GM23338 (cell line): ENCODE results near the gene MAP3K4. TPM values are rescaled to one million over a fixed set of nuclear protein-coding genes. Genes with fewer than 3 reads are reported as not detected.
"Not testable (repeated sequence)": the region's sequence is repeated elsewhere in the genome, so short reads cannot be mapped to it uniquely, and the experiment has no call there.

Source experiments
- ATAC-seq: fragments of 200-7000 bp; cut with Tn5 transposase; 3 replicates; pipeline ENCODE4 v1.9.1; 2020
- DNase-seq: peaks from one replicate; pipeline ENCODE4 v3.0.0-alpha.2; 2015; ENCODE audit warnings: low spot score
- H2AFZ ChIP-seq: fragments of 200-600 bp; sonication (generic); 2 replicates; pipeline ENCODE4 v1.8.0; 2016; ENCODE audit warnings: antibody characterized with exemption, mild to moderate bottlenecking, moderate library complexity
- H3F3A ChIP-seq: fragments of 200-600 bp; sonication (generic); replicated peaks from 2 replicates; pipeline ENCODE4 v1.8.0; 2017; ENCODE audit warnings: antibody characterized with exemption, mixed run types, low read depth
- H3K27ac ChIP-seq: fragments of 200-600 bp; sonication (generic); 2 replicates; pipeline ENCODE4 v1.6.1; 2016; ENCODE audit warnings: low read depth
- H3K27me3 ChIP-seq: fragments of 200-600 bp; sonication (generic); 2 replicates; pipeline ENCODE4 v1.8.0; 2016; ENCODE audit warnings: mild to moderate bottlenecking, mixed run types, moderate library complexity; ENCODE audit not compliant: insufficient read depth
- H3K36me3 ChIP-seq: fragments of 200-600 bp; sonication (generic); 2 replicates; pipeline ENCODE4 v1.8.0; 2016; ENCODE audit warnings: mild to moderate bottlenecking; ENCODE audit not compliant: insufficient read depth
- H3K4me1 ChIP-seq: fragments of 200-600 bp; sonication (generic); 2 replicates; pipeline ENCODE4 v1.8.0; 2016; ENCODE audit warnings: mild to moderate bottlenecking, moderate library complexity; ENCODE audit not compliant: insufficient read depth
- H3K4me2 ChIP-seq: fragments of 200-600 bp; sonication (generic); 2 replicates; pipeline ENCODE4 v1.7.1; 2017; ENCODE audit warnings: mixed run types
- H3K4me3 ChIP-seq: fragments of 200-600 bp; sonication (generic); 2 replicates; pipeline ENCODE4 v1.6.1; 2016; ENCODE audit warnings: mixed run types
- H3K79me2 ChIP-seq: fragments of 200-600 bp; sonication (generic); replicated peaks from 2 replicates; pipeline ENCODE4 v1.8.0; 2017; ENCODE audit warnings: mild to moderate bottlenecking; ENCODE audit not compliant: insufficient read depth
- H3K9me2 ChIP-seq: fragments of 200-600 bp; sonication (generic); 2 replicates; pipeline ENCODE4 v1.8.0; 2017; ENCODE audit not compliant: insufficient read depth
- H4K20me1 ChIP-seq: fragments of 200-600 bp; sonication (generic); replicated peaks from 2 replicates; pipeline ENCODE4 v1.8.0; 2017; ENCODE audit warnings: mild to moderate bottlenecking; ENCODE audit not compliant: insufficient read depth
- H3K27ac Mint-ChIP-seq: 2 replicates; pipeline ENCODE4 v1.8.0; 2020; ENCODE audit warnings: inconsistent platforms, mild to moderate bottlenecking, moderate library complexity, mixed read lengths
- H3K27me3 Mint-ChIP-seq: 3 replicates; pipeline ENCODE4 v1.8.0; 2022; ENCODE audit warnings: low read depth, mild to moderate bottlenecking, moderate library complexity, mixed read lengths, inconsistent platforms; ENCODE audit not compliant: insufficient read depth, poor library complexity
- H3K36me3 Mint-ChIP-seq: 3 replicates; pipeline ENCODE4 v1.8.0; 2021; ENCODE audit warnings: low read depth, mild to moderate bottlenecking, inconsistent platforms, moderate library complexity, mixed read lengths
- H3K4me1 Mint-ChIP-seq: 3 replicates; pipeline ENCODE4 v1.8.0; 2020; ENCODE audit warnings: mild to moderate bottlenecking, inconsistent platforms, mixed read lengths
- H3K4me3 Mint-ChIP-seq: 3 replicates; pipeline ENCODE4 v1.8.0; 2021; ENCODE audit warnings: moderate library complexity, mild to moderate bottlenecking, inconsistent platforms, mixed read lengths
- H3K9me3 Mint-ChIP-seq: 3 replicates; pipeline ENCODE4 v1.8.0; 2020; ENCODE audit warnings: moderate library complexity, mild to moderate bottlenecking, inconsistent platforms, mixed read lengths
- ETS1 ChIP-seq: IDR thresholded peaks from 2 replicates; pipeline ENCODE4 v1.6.1; 2016; ENCODE audit warnings: antibody characterized with exemption
- EZH2phosphoT487 ChIP-seq: fragments of 200-600 bp; sonication (generic); IDR thresholded peaks from one replicate; pipeline ENCODE4 v1.8.1; 2018; ENCODE audit warnings: antibody characterized with exemption; ENCODE audit not compliant: unreplicated experiment
- JUNB ChIP-seq: IDR thresholded peaks from one replicate; pipeline ENCODE4 v1.6.1; 2016; ENCODE audit warnings: antibody characterized with exemption; ENCODE audit not compliant: unreplicated experiment
- POLR2AphosphoS5 ChIP-seq: IDR thresholded peaks from 2 replicates; pipeline ENCODE4 v1.6.1; 2016; ENCODE audit warnings: antibody characterized with exemption, low read depth
- REST ChIP-seq: IDR thresholded peaks from one replicate; pipeline ENCODE4 v1.6.1; 2018; ENCODE audit warnings: antibody characterized with exemption; ENCODE audit not compliant: unreplicated experiment
- STAT1 ChIP-seq: IDR thresholded peaks from one replicate; pipeline ENCODE4 v1.6.1; 2016; ENCODE audit warnings: antibody characterized with exemption; ENCODE audit not compliant: unreplicated experiment
- ZNF114 ChIP-seq: fragments of 250-450 bp; sonication (Bioruptor Pico); IDR thresholded peaks from 2 replicates; pipeline ENCODE4 v1.5.0; 2020; ENCODE audit warnings: mild to moderate bottlenecking, moderate library complexity
- ZNF331 ChIP-seq: fragments of 250-450 bp; sonication (Bioruptor Pico); IDR thresholded peaks from 2 replicates; pipeline ENCODE4 v1.5.0; 2020; ENCODE audit warnings: low read depth, mild to moderate bottlenecking, moderate library complexity
- polyA plus RNA-seq: library from polyadenylated mRNA; unstranded; fragments of >200 nt; fragmentation: Nextera tagmentation; extraction: Ambion mirVana; gene quantifications from 2 replicates; pipeline ENCODE4 v1.2.1, GENCODE V29; 2016
- total RNA-seq: library from RNA; depleted of rRNA; stranded (reverse); fragments of >200 nt; shearing (Covaris generic); gene quantifications from 2 replicates; pipeline ENCODE4 v1.2.3, GENCODE V29; 2014
- TF ChIP-seq, protein P1 (sequence below): fragments of 250-450 bp; sonication (Bioruptor Pico); IDR thresholded peaks from 2 replicates; pipeline ENCODE4 v1.5.0; 2020; ENCODE audit warnings: mild to moderate bottlenecking, moderate library complexity

MAP3K4 gene
- total and polyA plus RNA-seq, 2 experiments from 2014 or later, result 44.4 to 48.8 TPM

- no peak overlapping the region for H3K4me3 ChIP-seq
- no peaks in the 10 kb centered on the region for H3K36me3 ChIP-seq
- no peaks in the 10 kb centered on the region for H3K27me3 ChIP-seq
- peaks cover 10% of the 10 kb centered on the region; the same call in 2 of the 3 replicates for H3K36me3 Mint-ChIP-seq
- H3K4me2 ChIP-seq, result no peak overlapping the region
- no peak overlapping the region for H3K4me3 Mint-ChIP-seq
- no peak overlapping the region for H3K27ac ChIP-seq
- DNase-seq (no peak), ATAC-seq (no peak)
- H3F3A ChIP-seq, result no peaks in the 10 kb centered on the region
- H3K4me1 Mint-ChIP-seq, result peaks cover 28% of the 10 kb centered on the region
- no peaks in the 10 kb centered on the region for H4K20me1 ChIP-seq
- no peaks in the 10 kb centered on the region for H3K79me2 ChIP-seq
- H3K4me1 ChIP-seq, result 0 out of 2 replicates have a peak, but pooled peaks cover 5% of the 10 kb centered on the region
- peaks cover 1% of the 10 kb centered on the region for H3K27me3 Mint-ChIP-seq
- no peak overlapping the region for H2AFZ ChIP-seq
- peaks cover 13% of the 10 kb centered on the region; the same call in 2 of the 3 replicates for H3K9me3 Mint-ChIP-seq
- H3K27ac Mint-ChIP-seq, result no peak overlapping the region
- H3K9me2 ChIP-seq, result no peaks in the 10 kb centered on the region
- TF ChIP-seq POLR2AphosphoS5, result no peak
- TF ChIP-seq ZNF331 (CRISPR knock-in tag), result no peak
- no peak for TF ChIP-seq ZNF114
- TF ChIP-seq REST, result no peak
- TF ChIP-seq, protein P1, sequence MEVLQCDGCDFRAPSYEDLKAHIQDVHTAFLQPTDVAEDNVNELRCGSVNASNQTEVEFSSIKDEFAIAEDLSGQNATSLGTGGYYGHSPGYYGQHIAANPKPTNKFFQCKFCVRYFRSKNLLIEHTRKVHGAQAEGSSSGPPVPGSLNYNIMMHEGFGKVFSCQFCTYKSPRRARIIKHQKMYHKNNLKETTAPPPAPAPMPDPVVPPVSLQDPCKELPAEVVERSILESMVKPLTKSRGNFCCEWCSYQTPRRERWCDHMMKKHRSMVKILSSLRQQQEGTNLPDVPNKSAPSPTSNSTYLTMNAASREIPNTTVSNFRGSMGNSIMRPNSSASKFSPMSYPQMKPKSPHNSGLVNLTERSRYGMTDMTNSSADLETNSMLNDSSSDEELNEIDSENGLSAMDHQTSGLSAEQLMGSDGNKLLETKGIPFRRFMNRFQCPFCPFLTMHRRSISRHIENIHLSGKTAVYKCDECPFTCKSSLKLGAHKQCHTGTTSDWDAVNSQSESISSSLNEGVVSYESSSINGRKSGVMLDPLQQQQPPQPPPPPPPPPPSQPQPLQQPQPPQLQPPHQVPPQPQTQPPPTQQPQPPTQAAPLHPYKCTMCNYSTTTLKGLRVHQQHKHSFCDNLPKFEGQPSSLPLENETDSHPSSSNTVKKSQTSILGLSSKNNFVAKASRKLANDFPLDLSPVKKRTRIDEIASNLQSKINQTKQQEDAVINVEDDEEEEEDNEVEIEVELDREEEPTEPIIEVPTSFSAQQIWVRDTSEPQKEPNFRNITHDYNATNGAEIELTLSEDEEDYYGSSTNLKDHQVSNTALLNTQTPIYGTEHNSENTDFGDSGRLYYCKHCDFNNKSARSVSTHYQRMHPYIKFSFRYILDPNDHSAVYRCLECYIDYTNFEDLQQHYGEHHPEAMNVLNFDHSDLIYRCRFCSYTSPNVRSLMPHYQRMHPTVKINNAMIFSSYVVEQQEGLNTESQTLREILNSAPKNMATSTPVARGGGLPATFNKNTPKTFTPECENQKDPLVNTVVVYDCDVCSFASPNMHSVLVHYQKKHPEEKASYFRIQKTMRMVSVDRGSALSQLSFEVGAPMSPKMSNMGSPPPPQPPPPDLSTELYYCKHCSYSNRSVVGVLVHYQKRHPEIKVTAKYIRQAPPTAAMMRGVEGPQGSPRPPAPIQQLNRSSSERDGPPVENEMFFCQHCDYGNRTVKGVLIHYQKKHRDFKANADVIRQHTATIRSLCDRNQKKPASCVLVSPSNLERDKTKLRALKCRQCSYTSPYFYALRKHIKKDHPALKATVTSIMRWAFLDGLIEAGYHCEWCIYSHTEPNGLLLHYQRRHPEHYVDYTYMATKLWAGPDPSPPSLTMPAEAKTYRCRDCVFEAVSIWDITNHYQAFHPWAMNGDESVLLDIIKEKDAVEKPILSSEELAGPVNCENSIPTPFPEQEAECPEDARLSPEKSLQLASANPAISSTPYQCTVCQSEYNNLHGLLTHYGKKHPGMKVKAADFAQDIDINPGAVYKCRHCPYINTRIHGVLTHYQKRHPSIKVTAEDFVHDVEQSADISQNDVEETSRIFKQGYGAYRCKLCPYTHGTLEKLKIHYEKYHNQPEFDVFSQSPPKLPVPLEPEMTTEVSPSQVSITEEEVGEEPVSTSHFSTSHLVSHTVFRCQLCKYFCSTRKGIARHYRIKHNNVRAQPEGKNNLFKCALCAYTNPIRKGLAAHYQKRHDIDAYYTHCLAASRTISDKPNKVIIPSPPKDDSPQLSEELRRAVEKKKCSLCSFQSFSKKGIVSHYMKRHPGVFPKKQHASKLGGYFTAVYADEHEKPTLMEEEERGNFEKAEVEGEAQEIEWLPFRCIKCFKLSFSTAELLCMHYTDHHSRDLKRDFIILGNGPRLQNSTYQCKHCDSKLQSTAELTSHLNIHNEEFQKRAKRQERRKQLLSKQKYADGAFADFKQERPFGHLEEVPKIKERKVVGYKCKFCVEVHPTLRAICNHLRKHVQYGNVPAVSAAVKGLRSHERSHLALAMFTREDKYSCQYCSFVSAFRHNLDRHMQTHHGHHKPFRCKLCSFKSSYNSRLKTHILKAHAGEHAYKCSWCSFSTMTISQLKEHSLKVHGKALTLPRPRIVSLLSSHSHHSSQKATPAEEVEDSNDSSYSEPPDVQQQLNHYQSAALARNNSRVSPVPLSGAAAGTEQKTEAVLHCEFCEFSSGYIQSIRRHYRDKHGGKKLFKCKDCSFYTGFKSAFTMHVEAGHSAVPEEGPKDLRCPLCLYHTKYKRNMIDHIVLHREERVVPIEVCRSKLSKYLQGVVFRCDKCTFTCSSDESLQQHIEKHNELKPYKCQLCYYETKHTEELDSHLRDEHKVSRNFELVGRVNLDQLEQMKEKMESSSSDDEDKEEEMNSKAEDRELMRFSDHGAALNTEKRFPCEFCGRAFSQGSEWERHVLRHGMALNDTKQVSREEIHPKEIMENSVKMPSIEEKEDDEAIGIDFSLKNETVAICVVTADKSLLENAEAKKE (CRISPR knock-in tag), result no peak
- no peak for TF ChIP-seq STAT1
- no peak for TF ChIP-seq ETS1
- no peak for TF ChIP-seq JUNB
- TF ChIP-seq EZH2phosphoT487, result no peak
Measured at GRCh38 chr6:160975162-160975561, 16.4 kb upstream of the MAP3K4 start.

GRCh38 chr6:160975961-160976360 lies 15.6 kb upstream of the MAP3K4 start:
- ATAC-seq, H3K27me3 ChIP-seq, H3K27ac Mint-ChIP-seq, H3K9me2 ChIP-seq, H2AFZ ChIP-seq, H4K20me1 ChIP-seq, H3F3A ChIP-seq, H3K4me1 ChIP-seq, H3K4me3 ChIP-seq, DNase-seq, H3K27ac ChIP-seq, H3K4me3 Mint-ChIP-seq, H3K4me2 ChIP-seq, H3K79me2 ChIP-seq, H3K36me3 Mint-ChIP-seq, H3K27me3 Mint-ChIP-seq, H3K36me3 ChIP-seq: not testable (repeated sequence)
- Mint-ChIP-seq H3K4me1 (peaks cover 28% of the 10 kb centered on the region), H3K9me3 (peaks cover 13% of the 10 kb centered on the region; the same call in 2 of the 3 replicates)
